HEK293 (cell line): Measurements from ENCODE around the gene PRKACG.

ENCODE experiments used
- GFI1B ChIP-seq: fragments of 450-650 bp; formaldehyde crosslinking; IDR thresholded peaks from 2 replicates; pipeline ENCODE4 v1.5.1; 2016; ENCODE audit warnings: missing biosample characterization, missing genetic modification characterization
- GLI2 ChIP-seq: fragments of 450-650 bp; formaldehyde crosslinking; IDR thresholded peaks from 2 replicates; pipeline ENCODE4; 2017; ENCODE audit warnings: missing biosample characterization, missing genetic modification characterization, low read depth, borderline replicate concordance
- HOXD13 ChIP-seq: sonication (generic); formaldehyde crosslinking; IDR thresholded peaks from 2 replicates; pipeline ENCODE4 v1.8.0; 2022; ENCODE audit warnings: missing genetic modification reagents, borderline replicate concordance
- MYNN ChIP-seq: fragments of 450-650 bp; formaldehyde crosslinking; IDR thresholded peaks from 2 replicates; pipeline ENCODE4 v1.5.1; 2016; ENCODE audit warnings: missing biosample characterization, missing genetic modification characterization, borderline replicate concordance
- SCRT1 ChIP-seq: fragments of 450-650 bp; formaldehyde crosslinking; IDR thresholded peaks from 2 replicates; pipeline ENCODE4 v1.5.1; 2016; ENCODE audit warnings: missing biosample characterization, missing genetic modification characterization, borderline replicate concordance
- ZBTB17 ChIP-seq: fragments of 450-650 bp; formaldehyde crosslinking; IDR thresholded peaks from 2 replicates; pipeline ENCODE4 v1.5.1; 2016; ENCODE audit warnings: missing biosample characterization, missing genetic modification characterization
- ZFP3 ChIP-seq: fragments of 450-650 bp; formaldehyde crosslinking; IDR thresholded peaks from 2 replicates; pipeline ENCODE4 v1.5.1; 2016; ENCODE audit warnings: low read depth, missing biosample characterization, missing genetic modification characterization
- ZFP37 ChIP-seq: fragments of 450-650 bp; formaldehyde crosslinking; IDR thresholded peaks from 2 replicates; pipeline ENCODE4 v1.5.1; 2016; ENCODE audit warnings: missing biosample characterization, missing genetic modification characterization
- ZFP41 ChIP-seq: fragments of 450-650 bp; formaldehyde crosslinking; IDR thresholded peaks from 2 replicates; pipeline ENCODE4 v1.5.1; 2016; ENCODE audit warnings: missing biosample characterization, missing genetic modification characterization, borderline replicate concordance
- ZNF146 ChIP-seq: fragments of 450-650 bp; formaldehyde crosslinking; IDR thresholded peaks from 2 replicates; pipeline ENCODE4 v1.5.1; 2016; ENCODE audit warnings: missing biosample characterization, missing genetic modification characterization
- ZNF184 ChIP-seq: fragments of 450-650 bp; IDR thresholded peaks from 2 replicates; pipeline ENCODE4 v1.5.1; 2018; ENCODE audit warnings: missing biosample characterization, mild to moderate bottlenecking, missing genetic modification characterization
- ZNF214 ChIP-seq: fragments of 450-650 bp; formaldehyde crosslinking; IDR thresholded peaks from 2 replicates; pipeline ENCODE4 v1.5.1; 2017; ENCODE audit warnings: missing biosample characterization, mild to moderate bottlenecking, missing genetic modification characterization, borderline replicate concordance
- ZNF48 ChIP-seq: fragments of 450-650 bp; formaldehyde crosslinking; IDR thresholded peaks from 2 replicates; pipeline ENCODE4 v1.5.1; 2016; ENCODE audit warnings: missing biosample characterization, missing genetic modification characterization
- ZNF558 ChIP-seq: fragments of 450-650 bp; formaldehyde crosslinking; IDR thresholded peaks from 2 replicates; pipeline ENCODE4 v1.5.1; 2016; ENCODE audit warnings: missing biosample characterization, missing genetic modification characterization
- ZNF600 ChIP-seq: fragments of 450-650 bp; formaldehyde crosslinking; IDR thresholded peaks from 2 replicates; pipeline ENCODE4 v1.5.1; 2016; ENCODE audit warnings: missing biosample characterization, missing genetic modification characterization
- ZNF623 ChIP-seq: fragments of 450-650 bp; formaldehyde crosslinking; IDR thresholded peaks from 2 replicates; pipeline ENCODE4 v1.5.1; 2016; ENCODE audit warnings: missing biosample characterization, missing genetic modification characterization
- ZNF654 ChIP-seq: fragments of 450-650 bp; formaldehyde crosslinking; IDR thresholded peaks from 2 replicates; pipeline ENCODE4 v1.5.1; 2016; ENCODE audit warnings: low read depth, missing biosample characterization, missing genetic modification characterization
- ZNF664 ChIP-seq: fragments of 450-650 bp; formaldehyde crosslinking; IDR thresholded peaks from 2 replicates; pipeline ENCODE4 v1.5.1; 2016; ENCODE audit warnings: missing biosample characterization, missing genetic modification characterization
- ZNF830 ChIP-seq: fragments of 450-650 bp; IDR thresholded peaks from 2 replicates; pipeline ENCODE4 v1.5.0; 2018; ENCODE audit warnings: missing biosample characterization, missing genetic modification characterization, low read depth, mild to moderate bottlenecking, moderate library complexity
- ZSCAN23 ChIP-seq: fragments of 450-650 bp; formaldehyde crosslinking; IDR thresholded peaks from 2 replicates; pipeline ENCODE4 v1.5.1; 2016; ENCODE audit warnings: missing biosample characterization, missing genetic modification characterization
- TF ChIP-seq, protein P1 (sequence below): fragments of 450-650 bp; formaldehyde crosslinking; IDR thresholded peaks from 2 replicates; pipeline ENCODE4 v1.5.1; 2017; ENCODE audit warnings: missing biosample characterization, missing genetic modification characterization
- TF ChIP-seq, protein P2 (sequence below): fragments of 450-650 bp; formaldehyde crosslinking; IDR thresholded peaks from 2 replicates; pipeline ENCODE4 v1.5.1; 2016; ENCODE audit warnings: missing biosample characterization, missing genetic modification characterization
- TF ChIP-seq, protein P3 (sequence below): fragments of 450-650 bp; formaldehyde crosslinking; IDR thresholded peaks from 2 replicates; pipeline ENCODE4 v1.5.1; 2016; ENCODE audit warnings: missing biosample characterization, missing genetic modification characterization
- TF ChIP-seq, protein P4 (sequence below): fragments of 450-650 bp; formaldehyde crosslinking; IDR thresholded peaks from 2 replicates; pipeline ENCODE4 v1.5.1; 2016; ENCODE audit warnings: missing biosample characterization, missing genetic modification characterization
- TF ChIP-seq, protein P5 (sequence below): fragments of 450-650 bp; formaldehyde crosslinking; IDR thresholded peaks from 2 replicates; pipeline ENCODE4 v1.5.1; 2016; ENCODE audit warnings: missing biosample characterization, missing genetic modification characterization
- TF ChIP-seq, protein P6 (sequence below): fragments of 450-650 bp; formaldehyde crosslinking; IDR thresholded peaks from 2 replicates; pipeline ENCODE4 v1.5.1; 2016; ENCODE audit warnings: missing biosample characterization, missing genetic modification characterization
- TF ChIP-seq, protein P7 (sequence below): fragments of 450-650 bp; formaldehyde crosslinking; IDR thresholded peaks from 2 replicates; pipeline ENCODE4 v1.5.1; 2016; ENCODE audit warnings: missing biosample characterization, missing genetic modification characterization, borderline replicate concordance

Gene PRKACG

DNA sequence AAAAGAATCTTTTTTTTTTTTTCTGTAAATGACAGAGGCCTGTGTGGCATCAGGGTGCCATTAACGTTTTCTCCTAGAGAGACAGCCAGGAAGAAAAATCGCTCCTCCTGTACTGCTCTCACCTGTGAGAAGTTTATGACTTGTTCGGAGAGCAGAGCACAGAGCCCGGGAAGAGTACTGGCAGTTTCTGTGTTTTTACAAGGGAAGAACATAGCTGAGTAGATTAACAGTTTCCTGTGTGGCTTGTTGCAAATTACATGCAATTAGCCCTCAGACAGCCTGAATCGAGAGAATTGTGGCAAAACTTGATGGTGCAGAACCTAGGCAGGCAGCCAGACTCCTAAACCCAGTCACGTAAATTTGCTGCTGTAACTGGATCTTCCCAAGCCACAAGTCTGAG is 32.1 kb downstream of the PRKACG start (continued):
- TF ChIP-seq, protein P1, sequence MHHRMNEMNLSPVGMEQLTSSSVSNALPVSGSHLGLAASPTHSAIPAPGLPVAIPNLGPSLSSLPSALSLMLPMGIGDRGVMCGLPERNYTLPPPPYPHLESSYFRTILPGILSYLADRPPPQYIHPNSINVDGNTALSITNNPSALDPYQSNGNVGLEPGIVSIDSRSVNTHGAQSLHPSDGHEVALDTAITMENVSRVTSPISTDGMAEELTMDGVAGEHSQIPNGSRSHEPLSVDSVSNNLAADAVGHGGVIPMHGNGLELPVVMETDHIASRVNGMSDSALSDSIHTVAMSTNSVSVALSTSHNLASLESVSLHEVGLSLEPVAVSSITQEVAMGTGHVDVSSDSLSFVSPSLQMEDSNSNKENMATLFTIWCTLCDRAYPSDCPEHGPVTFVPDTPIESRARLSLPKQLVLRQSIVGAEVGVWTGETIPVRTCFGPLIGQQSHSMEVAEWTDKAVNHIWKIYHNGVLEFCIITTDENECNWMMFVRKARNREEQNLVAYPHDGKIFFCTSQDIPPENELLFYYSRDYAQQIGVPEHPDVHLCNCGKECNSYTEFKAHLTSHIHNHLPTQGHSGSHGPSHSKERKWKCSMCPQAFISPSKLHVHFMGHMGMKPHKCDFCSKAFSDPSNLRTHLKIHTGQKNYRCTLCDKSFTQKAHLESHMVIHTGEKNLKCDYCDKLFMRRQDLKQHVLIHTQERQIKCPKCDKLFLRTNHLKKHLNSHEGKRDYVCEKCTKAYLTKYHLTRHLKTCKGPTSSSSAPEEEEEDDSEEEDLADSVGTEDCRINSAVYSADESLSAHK (tag by site-specific recombination): peak; percentile 99
- TF ChIP-seq ZFP3 (tag by site-specific recombination): no peak
- no peak for TF ChIP-seq ZNF654 (tag by site-specific recombination)
- no peak for TF ChIP-seq HOXD13 (CRISPR knock-in tag)
- no peak for TF ChIP-seq ZNF48 (tag by site-specific recombination)
- TF ChIP-seq GLI2 (tag by site-specific recombination): no peak
- no peak for TF ChIP-seq GFI1B (tag by site-specific recombination)
- TF ChIP-seq, protein P2, sequence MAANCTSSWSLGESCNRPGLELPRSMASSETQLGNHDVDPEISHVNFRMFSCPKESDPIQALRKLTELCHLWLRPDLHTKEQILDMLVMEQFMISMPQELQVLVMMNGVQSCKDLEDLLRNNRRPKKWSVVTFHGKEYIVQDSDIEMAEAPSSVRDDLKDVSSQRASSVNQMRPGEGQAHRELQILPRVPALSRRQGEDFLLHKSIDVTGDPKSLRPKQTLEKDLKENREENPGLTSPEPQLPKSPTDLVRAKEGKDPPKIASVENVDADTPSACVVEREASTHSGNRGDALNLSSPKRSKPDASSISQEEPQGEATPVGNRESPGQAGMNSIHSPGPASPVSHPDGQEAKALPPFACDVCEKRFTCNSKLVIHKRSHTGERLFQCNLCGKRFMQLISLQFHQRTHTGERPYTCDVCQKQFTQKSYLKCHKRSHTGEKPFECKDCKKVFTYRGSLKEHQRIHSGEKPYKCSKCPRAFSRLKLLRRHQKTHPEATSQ (tag by site-specific recombination): no peak
- TF ChIP-seq, protein P3, sequence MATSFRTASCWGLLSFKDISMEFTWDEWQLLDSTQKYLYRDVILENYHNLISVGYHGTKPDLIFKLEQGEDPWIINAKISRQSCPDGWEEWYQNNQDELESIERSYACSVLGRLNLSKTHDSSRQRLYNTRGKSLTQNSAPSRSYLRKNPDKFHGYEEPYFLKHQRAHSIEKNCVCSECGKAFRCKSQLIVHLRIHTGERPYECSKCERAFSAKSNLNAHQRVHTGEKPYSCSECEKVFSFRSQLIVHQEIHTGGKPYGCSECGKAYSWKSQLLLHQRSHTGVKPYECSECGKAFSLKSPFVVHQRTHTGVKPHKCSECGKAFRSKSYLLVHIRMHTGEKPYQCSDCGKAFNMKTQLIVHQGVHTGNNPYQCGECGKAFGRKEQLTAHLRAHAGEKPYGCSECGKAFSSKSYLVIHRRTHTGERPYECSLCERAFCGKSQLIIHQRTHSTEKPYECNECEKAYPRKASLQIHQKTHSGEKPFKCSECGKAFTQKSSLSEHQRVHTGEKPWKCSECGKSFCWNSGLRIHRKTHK (tag by site-specific recombination): no peak
- TF ChIP-seq ZNF558: no peak
- no peak for TF ChIP-seq ZNF664
- no peak for TF ChIP-seq ZFP37 (tag by site-specific recombination)
- TF ChIP-seq, protein P4, sequence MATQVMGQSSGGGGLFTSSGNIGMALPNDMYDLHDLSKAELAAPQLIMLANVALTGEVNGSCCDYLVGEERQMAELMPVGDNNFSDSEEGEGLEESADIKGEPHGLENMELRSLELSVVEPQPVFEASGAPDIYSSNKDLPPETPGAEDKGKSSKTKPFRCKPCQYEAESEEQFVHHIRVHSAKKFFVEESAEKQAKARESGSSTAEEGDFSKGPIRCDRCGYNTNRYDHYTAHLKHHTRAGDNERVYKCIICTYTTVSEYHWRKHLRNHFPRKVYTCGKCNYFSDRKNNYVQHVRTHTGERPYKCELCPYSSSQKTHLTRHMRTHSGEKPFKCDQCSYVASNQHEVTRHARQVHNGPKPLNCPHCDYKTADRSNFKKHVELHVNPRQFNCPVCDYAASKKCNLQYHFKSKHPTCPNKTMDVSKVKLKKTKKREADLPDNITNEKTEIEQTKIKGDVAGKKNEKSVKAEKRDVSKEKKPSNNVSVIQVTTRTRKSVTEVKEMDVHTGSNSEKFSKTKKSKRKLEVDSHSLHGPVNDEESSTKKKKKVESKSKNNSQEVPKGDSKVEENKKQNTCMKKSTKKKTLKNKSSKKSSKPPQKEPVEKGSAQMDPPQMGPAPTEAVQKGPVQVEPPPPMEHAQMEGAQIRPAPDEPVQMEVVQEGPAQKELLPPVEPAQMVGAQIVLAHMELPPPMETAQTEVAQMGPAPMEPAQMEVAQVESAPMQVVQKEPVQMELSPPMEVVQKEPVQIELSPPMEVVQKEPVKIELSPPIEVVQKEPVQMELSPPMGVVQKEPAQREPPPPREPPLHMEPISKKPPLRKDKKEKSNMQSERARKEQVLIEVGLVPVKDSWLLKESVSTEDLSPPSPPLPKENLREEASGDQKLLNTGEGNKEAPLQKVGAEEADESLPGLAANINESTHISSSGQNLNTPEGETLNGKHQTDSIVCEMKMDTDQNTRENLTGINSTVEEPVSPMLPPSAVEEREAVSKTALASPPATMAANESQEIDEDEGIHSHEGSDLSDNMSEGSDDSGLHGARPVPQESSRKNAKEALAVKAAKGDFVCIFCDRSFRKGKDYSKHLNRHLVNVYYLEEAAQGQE (tag by site-specific recombination): no peak
- TF ChIP-seq ZNF184 (tag by site-specific recombination): no peak
- no peak for TF ChIP-seq ZSCAN23 (tag by site-specific recombination)
- TF ChIP-seq, protein P5, sequence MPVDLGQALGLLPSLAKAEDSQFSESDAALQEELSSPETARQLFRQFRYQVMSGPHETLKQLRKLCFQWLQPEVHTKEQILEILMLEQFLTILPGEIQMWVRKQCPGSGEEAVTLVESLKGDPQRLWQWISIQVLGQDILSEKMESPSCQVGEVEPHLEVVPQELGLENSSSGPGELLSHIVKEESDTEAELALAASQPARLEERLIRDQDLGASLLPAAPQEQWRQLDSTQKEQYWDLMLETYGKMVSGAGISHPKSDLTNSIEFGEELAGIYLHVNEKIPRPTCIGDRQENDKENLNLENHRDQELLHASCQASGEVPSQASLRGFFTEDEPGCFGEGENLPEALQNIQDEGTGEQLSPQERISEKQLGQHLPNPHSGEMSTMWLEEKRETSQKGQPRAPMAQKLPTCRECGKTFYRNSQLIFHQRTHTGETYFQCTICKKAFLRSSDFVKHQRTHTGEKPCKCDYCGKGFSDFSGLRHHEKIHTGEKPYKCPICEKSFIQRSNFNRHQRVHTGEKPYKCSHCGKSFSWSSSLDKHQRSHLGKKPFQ (tag by site-specific recombination): peak; percentile 60
- TF ChIP-seq ZFP41 (tag by site-specific recombination): no peak
- TF ChIP-seq ZNF214 (tag by site-specific recombination): no peak
- TF ChIP-seq ZNF146 (tag by site-specific recombination): no peak
- TF ChIP-seq MYNN: no peak
- TF ChIP-seq ZNF623 (tag by site-specific recombination): no peak
- TF ChIP-seq, protein P6, sequence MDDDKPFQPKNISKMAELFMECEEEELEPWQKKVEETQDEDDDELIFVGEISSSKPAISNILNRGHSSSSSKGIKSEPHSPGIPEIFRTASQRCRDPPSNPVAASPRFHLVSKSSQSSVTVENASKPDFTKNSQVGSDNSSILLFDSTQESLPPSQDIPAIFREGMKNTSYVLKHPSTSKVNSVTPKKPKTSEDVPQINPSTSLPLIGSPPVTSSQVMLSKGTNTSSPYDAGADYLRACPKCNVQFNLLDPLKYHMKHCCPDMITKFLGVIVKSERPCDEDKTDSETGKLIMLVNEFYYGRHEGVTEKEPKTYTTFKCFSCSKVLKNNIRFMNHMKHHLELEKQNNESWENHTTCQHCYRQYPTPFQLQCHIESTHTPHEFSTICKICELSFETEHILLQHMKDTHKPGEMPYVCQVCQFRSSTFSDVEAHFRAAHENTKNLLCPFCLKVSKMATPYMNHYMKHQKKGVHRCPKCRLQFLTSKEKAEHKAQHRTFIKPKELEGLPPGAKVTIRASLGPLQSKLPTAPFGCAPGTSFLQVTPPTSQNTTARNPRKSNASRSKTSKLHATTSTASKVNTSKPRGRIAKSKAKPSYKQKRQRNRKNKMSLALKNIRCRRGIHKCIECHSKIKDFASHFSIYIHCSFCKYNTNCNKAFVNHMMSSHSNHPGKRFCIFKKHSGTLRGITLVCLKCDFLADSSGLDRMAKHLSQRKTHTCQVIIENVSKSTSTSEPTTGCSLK (tag by site-specific recombination): no peak
- peak; percentile 82 for TF ChIP-seq SCRT1 (tag by site-specific recombination)
- no peak for TF ChIP-seq ZNF830 (tag by site-specific recombination)
- TF ChIP-seq ZNF600 (tag by site-specific recombination): peak; percentile 83
- TF ChIP-seq, protein P7, sequence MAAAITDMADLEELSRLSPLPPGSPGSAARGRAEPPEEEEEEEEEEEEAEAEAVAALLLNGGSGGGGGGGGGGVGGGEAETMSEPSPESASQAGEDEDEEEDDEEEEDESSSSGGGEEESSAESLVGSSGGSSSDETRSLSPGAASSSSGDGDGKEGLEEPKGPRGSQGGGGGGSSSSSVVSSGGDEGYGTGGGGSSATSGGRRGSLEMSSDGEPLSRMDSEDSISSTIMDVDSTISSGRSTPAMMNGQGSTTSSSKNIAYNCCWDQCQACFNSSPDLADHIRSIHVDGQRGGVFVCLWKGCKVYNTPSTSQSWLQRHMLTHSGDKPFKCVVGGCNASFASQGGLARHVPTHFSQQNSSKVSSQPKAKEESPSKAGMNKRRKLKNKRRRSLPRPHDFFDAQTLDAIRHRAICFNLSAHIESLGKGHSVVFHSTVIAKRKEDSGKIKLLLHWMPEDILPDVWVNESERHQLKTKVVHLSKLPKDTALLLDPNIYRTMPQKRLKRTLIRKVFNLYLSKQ (tag by site-specific recombination): no peak
- peak; percentile 95 for TF ChIP-seq ZBTB17
